WTC11 (cell line): ENCODE data around the gene SLBP. TPM values are rescaled to one million over a fixed set of nuclear protein-coding genes. Genes with fewer than 3 reads are reported as not detected.

Experiments
- ATAC-seq: fragments of 200-7000 bp; cut with Tn5 transposase; 2 replicates; pipeline ENCODE4 v1.10.0; 2021; ENCODE audit warnings: mild to moderate bottlenecking, moderate library complexity
- CTCF ChIA-PET: fragments of 300-600 bp; sonication (Branson Sonifier 250); formaldehyde crosslinking; loops from one replicate; lab custom pipeline; 2021; ENCODE audit warnings: antibody characterized with exemption; lab: Charles Lee
- POLR2A ChIA-PET: fragments of 350-600 bp; sonication (Branson Sonifier 250); formaldehyde crosslinking; loops from one replicate; lab custom pipeline; 2021; ENCODE audit warnings: antibody characterized with exemption; lab: Charles Lee
- DNase-seq: peaks from one replicate; pipeline ENCODE4 v3.0.0; 2021; ENCODE audit warnings: low spot score
- H3K27ac Mint-ChIP-seq: 2 replicates; pipeline ENCODE4 v1.8.0; 2021; ENCODE audit warnings: mixed read lengths
- H3K27me3 Mint-ChIP-seq: 2 replicates; pipeline ENCODE4 v1.8.0; 2021; ENCODE audit warnings: low read depth, mild to moderate bottlenecking, moderate library complexity, mixed read lengths
- H3K36me3 Mint-ChIP-seq: 2 replicates; pipeline ENCODE4 v1.8.0; 2021; ENCODE audit warnings: mixed read lengths
- H3K4me1 Mint-ChIP-seq: 2 replicates; pipeline ENCODE4 v1.8.0; 2022; ENCODE audit warnings: mixed read lengths
- H3K4me3 Mint-ChIP-seq: 2 replicates; pipeline ENCODE4 v1.8.0; 2021; ENCODE audit warnings: mild to moderate bottlenecking, moderate library complexity, mixed read lengths
- H3K9me3 Mint-ChIP-seq: 2 replicates; pipeline ENCODE4 v1.8.0; 2021; ENCODE audit warnings: mixed read lengths
- ATF1 ChIP-seq: sonication (generic); formaldehyde crosslinking; IDR thresholded peaks from 2 replicates; pipeline ENCODE4 v1.8.1; 2023; ENCODE audit warnings: mild to moderate bottlenecking, moderate library complexity, missing genetic modification reagents
- ETV6 ChIP-seq: sonication (generic); formaldehyde crosslinking; IDR thresholded peaks from 2 replicates; pipeline ENCODE4 v1.8.1; 2022; ENCODE audit warnings: mild to moderate bottlenecking, missing genetic modification reagents
- FOXK1 ChIP-seq: sonication (generic); formaldehyde crosslinking; IDR thresholded peaks from 2 replicates; pipeline ENCODE4 v1.8.0; 2022; ENCODE audit warnings: mild to moderate bottlenecking, moderate library complexity, missing genetic modification reagents
- FOXP1 ChIP-seq: sonication (generic); formaldehyde crosslinking; IDR thresholded peaks from 2 replicates; pipeline ENCODE4 v1.8.0; 2022; ENCODE audit warnings: missing genetic modification reagents, mild to moderate bottlenecking, moderate library complexity, borderline replicate concordance
- GTF2I ChIP-seq: fragments of 250-450 bp; sonication (Bioruptor Pico); conservative IDR thresholded peaks from 2 replicates; pipeline ENCODE4 v1.4.0; 2021; ENCODE audit warnings: mild to moderate bottlenecking
- HMGA2 ChIP-seq: fragments of 250-450 bp; sonication (Bioruptor Pico); IDR thresholded peaks from 2 replicates; pipeline ENCODE4 v1.4.0; 2021; ENCODE audit warnings: mild to moderate bottlenecking, moderate library complexity
- NFYB ChIP-seq: sonication (generic); formaldehyde crosslinking; conservative IDR thresholded peaks from 2 replicates; pipeline ENCODE4 v1.8.0; 2022; ENCODE audit warnings: low read depth, missing genetic modification reagents
- NR1H2 ChIP-seq: sonication (generic); formaldehyde crosslinking; IDR thresholded peaks from 2 replicates; pipeline ENCODE4 v1.9.0; 2021; ENCODE audit warnings: mild to moderate bottlenecking, moderate library complexity, missing genetic modification reagents
- PRRX2 ChIP-seq: fragments of 250-450 bp; sonication (Bioruptor Pico); IDR thresholded peaks from 2 replicates; pipeline ENCODE4 v1.8.0; 2021; ENCODE audit warnings: mild to moderate bottlenecking
- SMAD3 ChIP-seq: sonication (generic); formaldehyde crosslinking; IDR thresholded peaks from 2 replicates; pipeline ENCODE4 v1.8.0; 2022; ENCODE audit warnings: missing genetic modification reagents, mild to moderate bottlenecking, borderline replicate concordance
- SP1 ChIP-seq: sonication (generic); formaldehyde crosslinking; conservative IDR thresholded peaks from 2 replicates; pipeline ENCODE4 v1.8.1; 2022; ENCODE audit warnings: missing genetic modification reagents
- ZNF138 ChIP-seq: sonication (generic); formaldehyde crosslinking; conservative IDR thresholded peaks from 2 replicates; pipeline ENCODE4 v1.8.1; 2022; ENCODE audit warnings: mild to moderate bottlenecking, moderate library complexity, missing genetic modification reagents
- ZNF219 ChIP-seq: sonication (generic); formaldehyde crosslinking; IDR thresholded peaks from 2 replicates; pipeline ENCODE4 v1.8.0; 2023; ENCODE audit warnings: missing genetic modification reagents, mild to moderate bottlenecking, borderline replicate concordance
- ZNF232 ChIP-seq: sonication (generic); formaldehyde crosslinking; IDR thresholded peaks from 2 replicates; pipeline ENCODE4 v1.8.0; 2022; ENCODE audit warnings: mild to moderate bottlenecking, missing genetic modification reagents
- ZNF263 ChIP-seq: sonication (generic); formaldehyde crosslinking; IDR thresholded peaks from 2 replicates; pipeline ENCODE4 v1.8.1; 2022; ENCODE audit warnings: low read depth, mild to moderate bottlenecking, moderate library complexity, missing genetic modification reagents
- ZNF396 ChIP-seq: fragments of 250-450 bp; sonication (Bioruptor Pico); IDR thresholded peaks from 2 replicates; pipeline ENCODE4 v1.8.0; 2021; ENCODE audit warnings: mild to moderate bottlenecking, moderate library complexity, borderline replicate concordance
- ZNF416 ChIP-seq: fragments of 250-450 bp; sonication (Bioruptor Pico); IDR thresholded peaks from 2 replicates; pipeline ENCODE4 v1.9.0; 2021; ENCODE audit warnings: mild to moderate bottlenecking, inconsistent platforms
- total RNA-seq: library from RNA; stranded (reverse); gene quantifications from 3 replicates; pipeline ENCODE4 v1.2.3, GENCODE V29; 2021
- TF ChIP-seq, protein P1 (sequence below): fragments of 200-600 bp; IDR thresholded peaks from 2 replicates; pipeline ENCODE4 v1.8.0; 2022; ENCODE audit warnings: antibody characterized with exemption
- TF ChIP-seq, protein P2 (sequence below): sonication (generic); formaldehyde crosslinking; IDR thresholded peaks from 2 replicates; pipeline ENCODE4 v1.8.0; 2023; ENCODE audit warnings: mild to moderate bottlenecking, missing genetic modification reagents
- TF ChIP-seq, protein P3 (sequence below): fragments of 250-450 bp; sonication (Bioruptor Pico); conservative IDR thresholded peaks from 2 replicates; pipeline ENCODE4 v1.9.0; 2021; ENCODE audit warnings: mild to moderate bottlenecking
- TF ChIP-seq, protein P4 (sequence below): sonication (generic); formaldehyde crosslinking; IDR thresholded peaks from 2 replicates; pipeline ENCODE4 v1.8.1; 2023; ENCODE audit warnings: mild to moderate bottlenecking, missing genetic modification reagents, moderate library complexity
- TF ChIP-seq, protein P5 (sequence below): sonication (generic); formaldehyde crosslinking; conservative IDR thresholded peaks from 2 replicates; pipeline ENCODE4 v1.8.1; 2022; ENCODE audit warnings: mild to moderate bottlenecking, missing genetic modification reagents
- TF ChIP-seq, protein P6 (sequence below): sonication (generic); formaldehyde crosslinking; IDR thresholded peaks from 2 replicates; pipeline ENCODE4 v1.8.1; 2022; ENCODE audit warnings: missing genetic modification reagents, borderline replicate concordance

Gene SLBP
- total RNA-seq, 1 experiment from 2014 or later: 40.2 TPM

DNA sequence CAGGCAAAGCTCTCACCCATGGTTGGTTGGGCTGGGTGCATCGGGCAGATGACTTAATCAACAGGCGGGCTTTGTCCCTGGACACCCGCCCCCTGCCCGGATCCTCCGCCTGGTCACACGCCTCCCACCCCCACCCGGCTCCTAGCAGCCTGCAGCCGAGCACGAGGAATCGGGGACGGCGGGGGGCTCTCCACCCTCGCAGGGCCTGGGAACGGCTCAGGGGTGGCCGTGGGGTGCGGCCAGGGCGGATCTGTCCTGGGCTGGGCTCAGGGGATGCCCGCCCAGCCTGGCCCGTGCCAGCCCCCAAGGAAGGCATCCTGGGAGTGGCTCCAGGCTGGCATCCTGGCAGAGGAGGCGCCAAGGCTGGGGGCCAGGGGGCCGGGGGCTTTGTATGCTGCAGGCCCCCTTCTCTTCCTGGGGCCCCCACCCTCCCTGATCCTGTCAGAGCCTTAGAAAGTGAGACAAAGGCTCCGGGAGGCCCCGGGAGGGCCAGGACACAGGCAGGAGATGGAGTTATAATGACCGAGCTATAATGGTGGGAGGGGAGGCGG, 48.5 kb upstream of the SLBP start:
- peaks cover 3% of the 10 kb centered on the region; the same call in 1 of the 2 replicates for H3K4me1 Mint-ChIP-seq
- no peaks in the 10 kb centered on the region for H3K36me3 Mint-ChIP-seq
- ChIA-PET CTCF (interaction anchor here (1.1 to 4.7 kb wide), 4 partner anchors 13 to 150 kb away, joined by 3 to 44 read pairs (median 4); no protein-coding TSS in a partner anchor), POLR2A (no interaction called here)
- TF ChIP-seq PRRX2 (CRISPR knock-in tag) (no peak), FOXP1 (CRISPR knock-in tag) (no peak), ZNF232 (no peak), NR1H2 (CRISPR knock-in tag) (no peak), ZNF138 (no peak), ATF1 (no peak), HMGA2 (CRISPR knock-in tag) (no peak), SP1 (CRISPR knock-in tag) (no peak), ZNF396 (CRISPR knock-in tag) (no peak), ZNF263 (CRISPR knock-in tag) (no peak), ETV6 (no peak), ZNF416 (CRISPR knock-in tag) (no peak)
- TF ChIP-seq, protein P1, sequence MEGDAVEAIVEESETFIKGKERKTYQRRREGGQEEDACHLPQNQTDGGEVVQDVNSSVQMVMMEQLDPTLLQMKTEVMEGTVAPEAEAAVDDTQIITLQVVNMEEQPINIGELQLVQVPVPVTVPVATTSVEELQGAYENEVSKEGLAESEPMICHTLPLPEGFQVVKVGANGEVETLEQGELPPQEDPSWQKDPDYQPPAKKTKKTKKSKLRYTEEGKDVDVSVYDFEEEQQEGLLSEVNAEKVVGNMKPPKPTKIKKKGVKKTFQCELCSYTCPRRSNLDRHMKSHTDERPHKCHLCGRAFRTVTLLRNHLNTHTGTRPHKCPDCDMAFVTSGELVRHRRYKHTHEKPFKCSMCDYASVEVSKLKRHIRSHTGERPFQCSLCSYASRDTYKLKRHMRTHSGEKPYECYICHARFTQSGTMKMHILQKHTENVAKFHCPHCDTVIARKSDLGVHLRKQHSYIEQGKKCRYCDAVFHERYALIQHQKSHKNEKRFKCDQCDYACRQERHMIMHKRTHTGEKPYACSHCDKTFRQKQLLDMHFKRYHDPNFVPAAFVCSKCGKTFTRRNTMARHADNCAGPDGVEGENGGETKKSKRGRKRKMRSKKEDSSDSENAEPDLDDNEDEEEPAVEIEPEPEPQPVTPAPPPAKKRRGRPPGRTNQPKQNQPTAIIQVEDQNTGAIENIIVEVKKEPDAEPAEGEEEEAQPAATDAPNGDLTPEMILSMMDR: no peak
- TF ChIP-seq, protein P2, sequence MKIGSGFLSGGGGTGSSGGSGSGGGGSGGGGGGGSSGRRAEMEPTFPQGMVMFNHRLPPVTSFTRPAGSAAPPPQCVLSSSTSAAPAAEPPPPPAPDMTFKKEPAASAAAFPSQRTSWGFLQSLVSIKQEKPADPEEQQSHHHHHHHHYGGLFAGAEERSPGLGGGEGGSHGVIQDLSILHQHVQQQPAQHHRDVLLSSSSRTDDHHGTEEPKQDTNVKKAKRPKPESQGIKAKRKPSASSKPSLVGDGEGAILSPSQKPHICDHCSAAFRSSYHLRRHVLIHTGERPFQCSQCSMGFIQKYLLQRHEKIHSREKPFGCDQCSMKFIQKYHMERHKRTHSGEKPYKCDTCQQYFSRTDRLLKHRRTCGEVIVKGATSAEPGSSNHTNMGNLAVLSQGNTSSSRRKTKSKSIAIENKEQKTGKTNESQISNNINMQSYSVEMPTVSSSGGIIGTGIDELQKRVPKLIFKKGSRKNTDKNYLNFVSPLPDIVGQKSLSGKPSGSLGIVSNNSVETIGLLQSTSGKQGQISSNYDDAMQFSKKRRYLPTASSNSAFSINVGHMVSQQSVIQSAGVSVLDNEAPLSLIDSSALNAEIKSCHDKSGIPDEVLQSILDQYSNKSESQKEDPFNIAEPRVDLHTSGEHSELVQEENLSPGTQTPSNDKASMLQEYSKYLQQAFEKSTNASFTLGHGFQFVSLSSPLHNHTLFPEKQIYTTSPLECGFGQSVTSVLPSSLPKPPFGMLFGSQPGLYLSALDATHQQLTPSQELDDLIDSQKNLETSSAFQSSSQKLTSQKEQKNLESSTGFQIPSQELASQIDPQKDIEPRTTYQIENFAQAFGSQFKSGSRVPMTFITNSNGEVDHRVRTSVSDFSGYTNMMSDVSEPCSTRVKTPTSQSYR (CRISPR knock-in tag): no peak
- TF ChIP-seq, protein P3, sequence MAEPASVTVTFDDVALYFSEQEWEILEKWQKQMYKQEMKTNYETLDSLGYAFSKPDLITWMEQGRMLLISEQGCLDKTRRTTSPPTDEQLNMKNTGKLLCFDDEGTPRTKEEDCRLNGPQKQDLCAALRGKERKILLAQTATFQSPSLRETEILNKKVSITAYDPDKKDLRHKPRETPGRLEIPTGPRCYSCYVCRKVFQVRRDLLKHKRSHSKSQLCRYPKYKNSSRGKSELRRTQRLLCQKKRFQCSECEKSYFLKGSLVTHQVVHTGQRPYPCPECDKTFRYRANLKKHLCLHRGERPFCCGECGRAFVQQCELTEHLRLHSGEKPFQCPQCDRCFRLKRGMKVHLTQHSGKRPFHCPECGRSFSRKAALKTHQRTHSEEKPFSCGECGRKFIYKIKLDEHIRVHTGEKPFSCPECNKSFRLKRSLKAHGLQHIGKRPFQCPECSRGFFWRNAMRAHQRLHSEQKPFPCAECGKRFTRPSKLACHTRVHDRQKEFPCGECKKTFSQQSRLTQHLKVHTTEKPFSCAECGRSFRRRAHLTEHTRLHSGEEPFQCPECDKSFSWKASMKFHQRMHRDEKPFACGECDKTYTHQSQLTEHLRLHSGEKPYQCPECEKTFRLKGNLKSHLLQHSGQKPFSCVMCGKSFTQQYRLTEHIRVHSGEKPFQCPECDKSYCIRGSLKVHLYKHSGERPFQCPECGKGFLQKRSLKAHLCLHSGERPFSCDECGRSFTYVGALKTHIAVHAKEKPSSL (CRISPR knock-in tag): no peak
- TF ChIP-seq, protein P4, sequence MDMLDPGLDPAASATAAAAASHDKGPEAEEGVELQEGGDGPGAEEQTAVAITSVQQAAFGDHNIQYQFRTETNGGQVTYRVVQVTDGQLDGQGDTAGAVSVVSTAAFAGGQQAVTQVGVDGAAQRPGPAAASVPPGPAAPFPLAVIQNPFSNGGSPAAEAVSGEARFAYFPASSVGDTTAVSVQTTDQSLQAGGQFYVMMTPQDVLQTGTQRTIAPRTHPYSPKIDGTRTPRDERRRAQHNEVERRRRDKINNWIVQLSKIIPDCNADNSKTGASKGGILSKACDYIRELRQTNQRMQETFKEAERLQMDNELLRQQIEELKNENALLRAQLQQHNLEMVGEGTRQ (CRISPR knock-in tag): no peak
- TF ChIP-seq, protein P5, sequence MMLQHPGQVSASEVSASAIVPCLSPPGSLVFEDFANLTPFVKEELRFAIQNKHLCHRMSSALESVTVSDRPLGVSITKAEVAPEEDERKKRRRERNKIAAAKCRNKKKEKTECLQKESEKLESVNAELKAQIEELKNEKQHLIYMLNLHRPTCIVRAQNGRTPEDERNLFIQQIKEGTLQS (CRISPR knock-in tag): no peak
- no peaks in the 10 kb centered on the region for H3K9me3 Mint-ChIP-seq
- no peak overlapping the region for H3K4me3 Mint-ChIP-seq
- H3K27ac Mint-ChIP-seq: no peak overlapping the region
- ATAC-seq (no peak), DNase-seq (no peak)
- no peaks in the 10 kb centered on the region for H3K27me3 Mint-ChIP-seq

DNA sequence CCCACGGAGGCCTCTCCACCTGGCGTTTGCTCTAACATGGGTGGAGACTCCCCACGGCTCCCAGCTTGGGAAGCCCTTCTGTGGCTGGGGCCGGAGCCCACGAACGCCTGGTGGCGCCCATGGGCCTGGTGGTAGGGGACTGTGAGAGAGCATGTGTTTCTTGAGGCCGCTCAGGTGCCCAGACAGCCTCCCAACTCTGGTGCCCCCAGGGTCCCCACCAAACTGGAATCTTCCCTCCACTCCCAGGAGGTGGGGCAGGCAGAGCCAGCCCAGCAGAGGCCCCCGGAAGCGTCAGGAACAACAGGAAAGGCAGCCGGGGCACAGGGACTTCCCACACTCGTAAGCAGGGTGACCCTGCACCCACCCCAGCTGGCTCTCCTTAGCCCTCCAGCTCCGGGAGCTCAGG, 47.7 kb upstream of the SLBP start:
- POLR2A ChIA-PET: interaction anchor here (1.0 kb wide), 1 partner anchor 18 kb away, joined by 3 read pairs; no protein-coding TSS in a partner anchor
- CTCF ChIA-PET: interaction anchor here (0.7 to 4.7 kb wide), 10 partner anchors 8 to 151 kb away, joined by 3 to 44 read pairs (median 5); no protein-coding TSS in a partner anchor
- no peak for DNase-seq
- ATAC-seq: peak; percentile 4; the same call in 1 of the 2 replicates
- Mint-ChIP-seq H3K27me3 (no peaks in the 10 kb centered on the region), H3K4me3 (no peak overlapping the region), H3K9me3 (no peaks in the 10 kb centered on the region), H3K4me1 (no peaks in the 10 kb centered on the region), H3K27ac (no peak overlapping the region), H3K36me3 (no peaks in the 10 kb centered on the region)
- TF ChIP-seq ZNF219 (no peak), ZNF232 (no peak), FOXK1 (CRISPR knock-in tag) (no peak), NFYB (CRISPR knock-in tag) (no peak), GTF2I (no peak), SMAD3 (no peak), ZNF396 (CRISPR knock-in tag) (no peak)
- TF ChIP-seq, protein P6, sequence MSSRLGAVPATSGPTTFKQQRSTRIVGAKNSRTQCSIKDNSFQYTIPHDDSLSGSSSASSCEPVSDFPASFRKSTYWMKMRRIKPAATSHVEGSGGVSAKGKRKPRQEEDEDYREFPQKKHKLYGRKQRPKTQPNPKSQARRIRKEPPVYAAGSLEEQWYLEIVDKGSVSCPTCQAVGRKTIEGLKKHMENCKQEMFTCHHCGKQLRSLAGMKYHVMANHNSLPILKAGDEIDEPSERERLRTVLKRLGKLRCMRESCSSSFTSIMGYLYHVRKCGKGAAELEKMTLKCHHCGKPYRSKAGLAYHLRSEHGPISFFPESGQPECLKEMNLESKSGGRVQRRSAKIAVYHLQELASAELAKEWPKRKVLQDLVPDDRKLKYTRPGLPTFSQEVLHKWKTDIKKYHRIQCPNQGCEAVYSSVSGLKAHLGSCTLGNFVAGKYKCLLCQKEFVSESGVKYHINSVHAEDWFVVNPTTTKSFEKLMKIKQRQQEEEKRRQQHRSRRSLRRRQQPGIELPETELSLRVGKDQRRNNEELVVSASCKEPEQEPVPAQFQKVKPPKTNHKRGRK (CRISPR knock-in tag): no peak
- TF ChIP-seq, protein P2 (CRISPR knock-in tag): no peak
